HL-60 (cell line): ENCODE data around the gene DACT2.

Source experiments
- GABPA ChIP-seq: IDR thresholded peaks from 2 replicates; pipeline ENCODE4 v1.6.1; 2012; ENCODE audit warnings: low read depth
- POLR2AphosphoS5 ChIP-seq: IDR thresholded peaks from 2 replicates; pipeline ENCODE4 v1.6.1; 2012; ENCODE audit warnings: low read depth
- TF ChIP-seq, protein P1 (sequence below): IDR thresholded peaks from one replicate; pipeline ENCODE4 v1.5.1; 2011; ENCODE audit warnings: low read length, control low read depth, inconsistent platforms; ENCODE audit not compliant: insufficient read depth

DNA sequence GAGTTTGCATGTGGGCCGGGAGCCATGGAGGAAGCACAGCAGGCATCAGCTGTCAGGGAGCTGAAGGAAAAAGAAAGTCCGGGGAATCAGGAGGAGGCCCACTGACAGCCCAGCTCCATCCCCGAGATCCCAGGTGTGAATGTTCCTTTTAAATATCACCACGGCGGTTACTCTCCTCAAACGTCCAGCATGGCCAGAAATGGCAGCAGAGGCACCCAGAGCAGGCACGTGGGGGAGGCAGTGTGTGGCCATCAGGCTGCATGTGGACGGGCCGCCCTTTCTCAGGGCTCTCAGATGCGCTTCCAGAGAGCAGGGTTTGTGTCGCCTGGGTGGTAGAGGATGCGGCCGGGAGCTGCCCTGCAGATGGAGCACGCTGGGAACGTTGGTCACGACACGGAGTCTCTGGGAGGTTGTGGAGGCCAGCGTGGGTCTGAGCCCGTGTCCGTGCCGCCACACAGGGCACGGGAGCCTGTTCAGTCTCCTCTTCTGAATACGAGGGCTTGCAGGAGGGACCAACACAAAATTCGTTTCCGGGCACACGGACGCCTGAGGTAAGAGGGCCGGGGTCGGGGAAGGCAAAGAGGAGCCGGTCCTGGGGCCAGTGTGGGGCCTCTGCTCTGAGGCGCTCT lies 45.3 kb upstream of the DACT2 start:
- TF ChIP-seq, protein P1, sequence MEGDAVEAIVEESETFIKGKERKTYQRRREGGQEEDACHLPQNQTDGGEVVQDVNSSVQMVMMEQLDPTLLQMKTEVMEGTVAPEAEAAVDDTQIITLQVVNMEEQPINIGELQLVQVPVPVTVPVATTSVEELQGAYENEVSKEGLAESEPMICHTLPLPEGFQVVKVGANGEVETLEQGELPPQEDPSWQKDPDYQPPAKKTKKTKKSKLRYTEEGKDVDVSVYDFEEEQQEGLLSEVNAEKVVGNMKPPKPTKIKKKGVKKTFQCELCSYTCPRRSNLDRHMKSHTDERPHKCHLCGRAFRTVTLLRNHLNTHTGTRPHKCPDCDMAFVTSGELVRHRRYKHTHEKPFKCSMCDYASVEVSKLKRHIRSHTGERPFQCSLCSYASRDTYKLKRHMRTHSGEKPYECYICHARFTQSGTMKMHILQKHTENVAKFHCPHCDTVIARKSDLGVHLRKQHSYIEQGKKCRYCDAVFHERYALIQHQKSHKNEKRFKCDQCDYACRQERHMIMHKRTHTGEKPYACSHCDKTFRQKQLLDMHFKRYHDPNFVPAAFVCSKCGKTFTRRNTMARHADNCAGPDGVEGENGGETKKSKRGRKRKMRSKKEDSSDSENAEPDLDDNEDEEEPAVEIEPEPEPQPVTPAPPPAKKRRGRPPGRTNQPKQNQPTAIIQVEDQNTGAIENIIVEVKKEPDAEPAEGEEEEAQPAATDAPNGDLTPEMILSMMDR, result no peak
- TF ChIP-seq GABPA (no peak), POLR2AphosphoS5 (no peak)
